Stimulated activated CD8-positive, alpha-beta memory T cell treated with anti-CD3 and anti-CD28 coated beads, Interleukin-12 subunit alpha, Interleukin-12 subunit beta, amount 100 ng/mL, for 24 hours (primary cell): ENCODE data around the gene TBC1D22A.

ENCODE experiments used
- DNase-seq: peaks from one replicate; pipeline ENCODE4 v3.0.0-alpha.2; 2020; ENCODE audit errors: extremely low read depth

Gene TBC1D22A

GRCh38 chr22:46835693-46836092, 73.2 kb downstream of the TBC1D22A start:
- no peak for DNase-seq

GRCh38 chr22:46841522-46841921, 79.1 kb downstream of the TBC1D22A start:
- no peak for DNase-seq

GRCh38 chr22:46842606-46843005, 80.2 kb downstream of the TBC1D22A start:
- no peak for DNase-seq

- DNase-seq: no peak
Observed at GRCh38 chr22:46843821-46844255, 81.4 kb downstream of the TBC1D22A start.

- DNase-seq: no peak
Observed at GRCh38 chr22:46844606-46845210, 82.3 kb downstream of the TBC1D22A start.

GRCh38 chr22:46845296-46846149, 83.1 kb downstream of the TBC1D22A start:
- no peak for DNase-seq

GRCh38 chr22:46846150-46846831, 83.8 kb downstream of the TBC1D22A start:
- no peak for DNase-seq

- no peak for DNase-seq
Observed at GRCh38 chr22:46846832-46847355, 84.4 kb downstream of the TBC1D22A start.

- DNase-seq: no peak
Observed at GRCh38 chr22:46848197-46848596, 85.7 kb downstream of the TBC1D22A start.

- no peak for DNase-seq
Observed at GRCh38 chr22:46849101-46849500, 86.7 kb downstream of the TBC1D22A start.

- DNase-seq: no peak
Observed at GRCh38 chr22:46849951-46850350, 87.5 kb downstream of the TBC1D22A start.

GRCh38 chr22:46851311-46851710, 88.9 kb downstream of the TBC1D22A start:
- no peak for DNase-seq

GRCh38 chr22:46851941-46852340, 89.5 kb downstream of the TBC1D22A start:
- no peak for DNase-seq

GRCh38 chr22:46852771-46853170, 90.3 kb downstream of the TBC1D22A start:
- DNase-seq: no peak

GRCh38 chr22:46853191-46853590, 90.7 kb downstream of the TBC1D22A start:
- DNase-seq: no peak

GRCh38 chr22:46854125-46854870, 91.8 kb downstream of the TBC1D22A start:
- no peak for DNase-seq

- DNase-seq: no peak
Observed at GRCh38 chr22:46855681-46856080, 93.2 kb downstream of the TBC1D22A start.

GRCh38 chr22:46856661-46857060, 94.2 kb downstream of the TBC1D22A start:
- no peak for DNase-seq

- DNase-seq: no peak
Observed at GRCh38 chr22:46857142-46857884, 94.9 kb downstream of the TBC1D22A start.

- DNase-seq: no peak
Observed at GRCh38 chr22:46857885-46858143, 95.4 kb downstream of the TBC1D22A start.

- DNase-seq: no peak
Observed at GRCh38 chr22:46858181-46858771, 95.8 kb downstream of the TBC1D22A start.
